Tibial nerve (tissue), 4 donors: Measurements from ENCODE around the gene PROM2.

Experiments
- EP300 ChIP-seq, 2 donors: sonication (generic); formaldehyde crosslinking; IDR thresholded peaks; one replicate each; pipeline ENCODE4 v1.6.1; 2017; ENCODE audit warnings: antibody characterized with exemption in 2 of 2, mild to moderate bottlenecking in 1 of 2
- POLR2A ChIP-seq, 2 donors: fragments of 450-650 bp; IDR thresholded peaks; one replicate each; pipeline ENCODE4 v1.6.1; 2017; ENCODE audit warnings: antibody characterized with exemption in 2 of 2, mild to moderate bottlenecking in 2 of 2, moderate library complexity in 2 of 2
- TF ChIP-seq, protein P1 (sequence below), 5 experiments: fragments of 200-600 bp in 3 of 5; fragments of 450-650 bp in 2 of 5; sonication (generic) in 3 of 5; IDR thresholded peaks; one replicate each; pipeline ENCODE4 v1.5.1; 2016 to 2019; ENCODE audit warnings: antibody characterized with exemption in 5 of 5, mild to moderate bottlenecking in 3 of 5, moderate library complexity in 2 of 5

- TF ChIP-seq, protein P1, sequence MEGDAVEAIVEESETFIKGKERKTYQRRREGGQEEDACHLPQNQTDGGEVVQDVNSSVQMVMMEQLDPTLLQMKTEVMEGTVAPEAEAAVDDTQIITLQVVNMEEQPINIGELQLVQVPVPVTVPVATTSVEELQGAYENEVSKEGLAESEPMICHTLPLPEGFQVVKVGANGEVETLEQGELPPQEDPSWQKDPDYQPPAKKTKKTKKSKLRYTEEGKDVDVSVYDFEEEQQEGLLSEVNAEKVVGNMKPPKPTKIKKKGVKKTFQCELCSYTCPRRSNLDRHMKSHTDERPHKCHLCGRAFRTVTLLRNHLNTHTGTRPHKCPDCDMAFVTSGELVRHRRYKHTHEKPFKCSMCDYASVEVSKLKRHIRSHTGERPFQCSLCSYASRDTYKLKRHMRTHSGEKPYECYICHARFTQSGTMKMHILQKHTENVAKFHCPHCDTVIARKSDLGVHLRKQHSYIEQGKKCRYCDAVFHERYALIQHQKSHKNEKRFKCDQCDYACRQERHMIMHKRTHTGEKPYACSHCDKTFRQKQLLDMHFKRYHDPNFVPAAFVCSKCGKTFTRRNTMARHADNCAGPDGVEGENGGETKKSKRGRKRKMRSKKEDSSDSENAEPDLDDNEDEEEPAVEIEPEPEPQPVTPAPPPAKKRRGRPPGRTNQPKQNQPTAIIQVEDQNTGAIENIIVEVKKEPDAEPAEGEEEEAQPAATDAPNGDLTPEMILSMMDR (IDR thresholded peaks at IDR 0.05): no peak
- TF ChIP-seq POLR2A (IDR thresholded peaks at IDR 0.05) (no peak), EP300 (IDR thresholded peaks at IDR 0.05) (no peak)
These were observed 59.7 kb downstream of the PROM2 start for GRCh38 chr2:95333888-95334338.
